GM18511 (cell line): ENCODE data around the gene ITGB6.
A peak's percentile ranks its signal among the peaks of the same experiment; 100 is the strongest.

Source experiments
- ATAC-seq: cut with Tn5 transposase; IDR thresholded peaks from one replicate; pipeline ENCODE4 v1.9.1; 2021; ENCODE audit warnings: mild to moderate bottlenecking, moderate library complexity; ENCODE audit not compliant: unreplicated experiment

Gene ITGB6

DNA sequence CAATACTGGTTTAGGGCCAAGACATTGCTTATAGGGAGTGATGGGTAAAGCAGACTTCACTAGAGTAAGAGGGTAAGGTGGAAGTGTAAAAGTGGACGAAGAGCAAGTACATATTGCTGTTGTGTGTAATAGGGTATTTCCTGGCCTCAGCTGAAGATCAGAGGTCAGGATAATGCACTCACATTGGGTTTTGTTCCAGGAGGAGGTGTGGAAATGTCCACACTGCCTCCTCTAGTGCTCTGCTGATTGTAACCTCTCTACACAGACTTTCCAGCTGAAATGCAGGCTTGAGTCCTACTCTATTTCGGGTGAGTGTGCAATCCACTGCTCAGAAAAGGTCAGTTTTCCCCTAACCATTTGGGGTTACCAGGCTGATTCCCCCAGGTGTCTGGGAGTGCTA, 96.0 kb downstream of the ITGB6 start:
- no peak for ATAC-seq

- no peak for ATAC-seq
Observed at GRCh38 chr2:160097326-160097725, 102.7 kb downstream of the ITGB6 start.

GRCh38 chr2:160096409-160096808, 103.7 kb downstream of the ITGB6 start:
- ATAC-seq = peak; percentile 45

DNA sequence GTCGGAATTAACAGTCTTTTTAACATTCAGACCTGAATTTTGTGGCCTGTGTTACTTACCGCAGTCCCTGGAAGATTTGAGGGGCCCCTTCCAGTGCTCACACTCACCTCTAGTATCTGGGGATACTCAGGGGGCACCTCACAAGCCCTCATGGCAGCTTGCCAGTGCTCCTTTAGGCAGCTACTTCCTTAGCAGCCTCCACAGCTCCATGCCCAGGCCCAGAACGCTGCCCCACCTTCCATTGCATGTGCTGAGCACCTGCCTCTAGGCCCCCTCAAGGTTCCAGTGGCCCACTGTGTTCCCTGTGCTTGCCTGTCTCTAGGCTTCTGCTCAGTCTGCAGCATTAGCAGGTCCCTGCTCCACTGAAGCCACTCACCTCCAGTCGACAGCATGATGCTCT, 107.6 kb downstream of the ITGB6 start:
- ATAC-seq = no peak

GRCh38 chr2:160091381-160091780, 108.7 kb downstream of the ITGB6 start:
- ATAC-seq = no peak

- no peak for ATAC-seq
Observed at GRCh38 chr2:160087854-160088745, 112.0 kb downstream of the ITGB6 start.

GRCh38 chr2:160085662-160086061, 114.4 kb downstream of the ITGB6 start:
- no peak for ATAC-seq

DNA sequence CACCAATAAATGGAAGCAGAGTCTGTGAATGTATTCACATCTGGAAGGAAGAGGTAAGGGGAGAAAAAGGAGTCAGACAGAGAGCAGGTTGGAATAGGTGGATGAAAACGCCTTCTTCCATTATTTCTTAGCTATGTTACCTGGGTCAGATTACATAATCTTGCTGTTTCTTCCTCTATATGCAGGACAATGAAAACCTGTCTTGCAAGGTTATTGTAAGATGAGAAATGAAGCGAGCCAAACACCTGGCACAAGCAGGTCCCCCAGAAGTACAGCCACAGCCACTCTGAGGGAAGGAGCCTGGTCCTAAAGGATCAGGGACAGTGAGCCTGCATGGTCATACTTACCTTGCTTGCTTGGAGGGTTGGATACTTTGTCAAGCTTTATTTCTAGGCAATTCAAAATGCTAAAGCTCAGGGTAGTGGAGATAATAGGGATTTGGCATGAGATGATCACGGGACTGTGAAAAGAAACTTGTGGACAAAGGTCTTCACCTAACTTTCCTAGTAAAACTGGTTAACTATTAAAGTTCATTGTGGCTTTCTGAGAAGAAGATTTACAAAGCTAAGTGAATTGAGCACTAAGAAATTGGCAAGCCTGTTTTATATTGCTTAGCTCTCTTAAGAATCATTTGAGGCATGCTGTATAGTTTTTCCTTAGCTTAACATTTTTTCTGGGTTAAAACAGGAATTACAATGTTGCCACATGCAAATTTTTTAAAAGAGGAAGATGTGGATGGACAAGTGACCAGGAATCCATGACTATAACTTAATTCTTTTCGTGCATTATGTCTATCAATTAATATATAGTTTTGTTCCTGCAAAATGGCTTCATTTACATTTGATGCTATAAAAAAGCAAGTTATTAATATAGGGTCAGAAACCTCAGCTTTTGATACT, 121.9 kb downstream of the ITGB6 start:
- ATAC-seq = no peak

- peak; percentile 55 for ATAC-seq
Observed at GRCh38 chr2:160076914-160077313, 123.2 kb downstream of the ITGB6 start.

GRCh38 chr2:160076241-160076640, 123.8 kb downstream of the ITGB6 start:
- ATAC-seq = no peak

- no peak for ATAC-seq
Observed at GRCh38 chr2:160075171-160075570, 124.9 kb downstream of the ITGB6 start.

DNA sequence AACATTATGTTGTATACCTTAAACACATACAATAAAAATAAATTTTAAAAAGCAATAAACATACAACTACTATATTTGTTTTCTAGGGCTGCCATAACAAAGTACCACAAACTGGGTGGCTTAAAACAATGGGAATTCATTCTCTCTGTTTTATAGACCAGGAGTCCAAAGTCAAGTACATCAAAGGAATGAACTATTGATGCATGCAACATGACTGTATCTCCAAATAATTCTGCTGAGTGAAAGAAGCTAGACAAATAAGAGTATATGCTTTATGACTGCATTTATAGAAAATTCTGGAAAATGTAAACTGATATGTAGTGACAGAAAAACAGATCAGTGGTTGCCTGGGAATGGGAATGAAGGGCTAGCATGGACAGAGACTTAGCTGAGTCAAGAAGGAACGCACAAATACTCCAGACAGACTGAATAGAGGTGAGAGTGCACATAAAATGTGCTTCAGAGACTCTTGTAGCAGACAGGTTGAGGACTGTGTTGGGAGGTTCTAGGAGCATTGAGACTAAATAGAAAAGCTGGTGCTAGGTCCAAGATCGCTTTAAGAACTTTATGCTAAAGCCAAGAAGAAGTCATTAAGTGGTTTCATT, 126.7 kb downstream of the ITGB6 start:
- no peak for ATAC-seq

GRCh38 chr2:160068906-160069305, 131.2 kb downstream of the ITGB6 start:
- ATAC-seq = no peak

DNA sequence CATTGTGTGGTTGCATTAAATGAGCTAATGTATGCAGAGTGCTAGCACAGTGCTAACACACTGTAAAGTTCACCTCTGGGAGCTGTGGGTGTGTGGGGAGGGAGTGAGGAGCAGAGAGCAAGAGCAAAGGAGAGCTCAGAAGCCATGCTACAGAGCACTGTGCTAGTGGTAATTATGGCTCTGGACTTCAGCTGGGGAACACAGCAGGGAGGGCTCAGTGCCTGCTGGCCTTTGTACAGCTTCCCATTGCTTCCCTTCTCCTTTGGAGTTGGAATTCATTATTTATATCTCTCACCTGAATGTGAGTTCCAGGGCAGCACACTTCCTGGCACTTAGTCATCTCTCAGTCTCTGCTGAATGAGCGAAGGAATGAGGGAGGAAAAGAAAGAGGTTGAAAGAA, 135.2 kb downstream of the ITGB6 start:
- no peak for ATAC-seq

DNA sequence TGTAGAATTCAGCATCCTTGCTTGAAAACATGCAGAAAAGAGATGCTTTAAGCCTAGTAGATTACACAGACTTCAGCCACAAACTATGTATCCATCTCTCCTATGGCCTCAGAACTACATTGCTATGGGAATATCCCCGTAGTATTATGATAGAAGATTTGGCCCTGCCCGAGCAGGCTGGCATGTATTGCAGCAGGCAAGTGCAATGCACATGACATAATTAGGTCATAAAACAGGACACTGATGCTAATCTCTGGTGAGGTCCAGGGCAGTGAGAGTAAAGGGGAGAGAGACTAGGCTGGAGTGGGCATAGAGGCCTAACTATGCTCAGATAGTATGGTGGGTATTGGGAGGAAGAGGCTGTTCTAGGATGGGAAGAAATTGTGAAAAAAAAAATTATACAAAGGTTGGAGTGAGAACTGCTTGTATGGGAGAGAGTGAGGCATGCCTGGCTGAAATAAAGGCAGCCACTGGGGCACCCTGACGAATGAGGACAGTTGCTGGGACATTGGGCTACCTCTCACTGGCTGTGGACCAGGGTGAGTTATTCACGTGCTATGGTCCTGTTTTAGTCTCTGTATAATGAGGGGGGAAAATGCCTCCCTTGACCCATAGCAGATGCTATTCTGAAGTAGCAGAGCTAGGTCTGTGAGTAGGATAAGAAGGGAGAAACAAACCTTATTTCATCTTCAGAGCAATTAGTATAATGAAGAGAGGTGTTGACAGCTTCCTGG, 136.0 kb downstream of the ITGB6 start:
- no peak for ATAC-seq

- ATAC-seq = no peak
Observed at GRCh38 chr2:160063271-160063670, 136.8 kb downstream of the ITGB6 start.

- no peak for ATAC-seq
Observed at GRCh38 chr2:160062292-160063005, 137.6 kb downstream of the ITGB6 start, which contains the start of gene PLA2R1. TSS of gene PLA2R1 (minus strand) at chr2:160062615. CDS start at chr2:160062403, 212 bp downstream.

- no peak for ATAC-seq
Observed at GRCh38 chr2:160061944-160062291, 138.2 kb downstream of the ITGB6 start.

DNA sequence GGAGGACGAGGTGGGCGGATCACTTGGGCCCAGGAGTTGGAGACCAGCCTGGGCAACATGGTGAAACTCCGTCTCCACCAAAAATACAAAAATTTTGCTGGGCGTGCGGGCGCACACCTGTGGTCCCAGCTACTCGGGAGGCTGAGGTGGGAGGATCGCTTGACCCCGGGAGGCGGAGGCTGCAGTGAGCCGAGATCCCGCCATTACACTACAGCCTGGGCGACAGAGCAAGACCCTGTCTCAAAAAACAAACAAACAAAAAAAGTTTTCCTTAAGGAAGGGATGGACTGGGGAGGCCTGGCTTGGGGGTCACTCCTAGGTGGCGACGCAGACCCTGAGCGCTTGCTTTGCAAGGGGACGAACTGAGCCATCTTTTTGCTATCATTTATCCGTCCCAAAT, 138.5 kb downstream of the ITGB6 start:
- ATAC-seq = no peak

GRCh38 chr2:160060297-160060696, 139.8 kb downstream of the ITGB6 start:
- ATAC-seq = no peak
